ENCODE data around the gene PHYHIPL.

The PHYHIPL gene

GRCh38 chr10:59176241-59177030, at the start of gene PHYHIPL:
Gene PHYHIPL (plus strand): TSS chr10:59176643. CDS start chr10:59176854, 211 bp downstream.
- Histone ChIP-seq H3K27ac (ENCODE audit: low read depth, low read length) (no peak within 1 kb of the TSS), H3K4me3 (ENCODE audit: low read depth, low read length) (peak within 1 kb of the TSS; percentile 55), H3K4me1 (ENCODE audit: control insufficient read depth, insufficient read depth, low read length) (0 out of 2 replicates have a peak, but pooled peaks cover 3% of the 10 kb centered on the region), H3K27me3 (ENCODE audit: control insufficient read depth, insufficient read depth, low read length) (peaks cover 41% of the 10 kb centered on the region), H3K9me3 (ENCODE audit: control insufficient read depth, insufficient read depth, low read length) (peaks cover 2% of the 10 kb centered on the region; the same call in 1 of the 2 replicates), H3K36me3 (ENCODE audit: control insufficient read depth, insufficient read depth, low read length) (no peaks in the 10 kb centered on the region), H3K9ac (ENCODE audit: low read depth, low read length) (no peak within 1 kb of the TSS)

GRCh38 chr10:59126991-59127390, 49.5 kb upstream of the PHYHIPL start:
- Histone ChIP-seq H3K4me1 (ENCODE audit: control insufficient read depth, insufficient read depth, low read length) (no peaks in the 10 kb centered on the region), H3K27me3 (ENCODE audit: control insufficient read depth, insufficient read depth, low read length) (no peaks in the 10 kb centered on the region), H3K27ac (ENCODE audit: low read depth, low read length) (no peak overlapping the region), H3K4me3 (ENCODE audit: low read depth, low read length) (no peak overlapping the region), H3K36me3 (ENCODE audit: control insufficient read depth, insufficient read depth, low read length) (no peaks in the 10 kb centered on the region), H3K9me3 (ENCODE audit: control insufficient read depth, insufficient read depth, low read length) (no peaks in the 10 kb centered on the region), H3K9ac (ENCODE audit: low read depth, low read length) (no peak overlapping the region)

- Histone ChIP-seq H3K36me3 (ENCODE audit: control insufficient read depth, insufficient read depth, low read length) (no peaks in the 10 kb centered on the region), H3K4me1 (ENCODE audit: control insufficient read depth, insufficient read depth, low read length) (no peaks in the 10 kb centered on the region), H3K4me3 (ENCODE audit: low read depth, low read length) (no peak overlapping the region), H3K27me3 (ENCODE audit: control insufficient read depth, insufficient read depth, low read length) (no peaks in the 10 kb centered on the region), H3K9me3 (ENCODE audit: control insufficient read depth, insufficient read depth, low read length) (no peaks in the 10 kb centered on the region), H3K9ac (ENCODE audit: low read depth, low read length) (no peak overlapping the region), H3K27ac (ENCODE audit: low read depth, low read length) (no peak overlapping the region)
Measured at GRCh38 chr10:59127991-59128390, 48.5 kb upstream of the PHYHIPL start.

GRCh38 chr10:59129867-59130266, 46.6 kb upstream of the PHYHIPL start:
- H3K9me3 ChIP-seq (ENCODE audit: control insufficient read depth, insufficient read depth, low read length), result no peaks in the 10 kb centered on the region
- H3K27me3 ChIP-seq (ENCODE audit: control insufficient read depth, insufficient read depth, low read length), result no peaks in the 10 kb centered on the region
- no peaks in the 10 kb centered on the region for H3K36me3 ChIP-seq (ENCODE audit: control insufficient read depth, insufficient read depth, low read length)
- no peak overlapping the region for H3K9ac ChIP-seq (ENCODE audit: low read depth, low read length)
- no peaks in the 10 kb centered on the region for H3K4me1 ChIP-seq (ENCODE audit: control insufficient read depth, insufficient read depth, low read length)
- H3K27ac ChIP-seq (ENCODE audit: low read depth, low read length), result no peak overlapping the region
- no peak overlapping the region for H3K4me3 ChIP-seq (ENCODE audit: low read depth, low read length)

- Histone ChIP-seq H3K27me3 (ENCODE audit: control insufficient read depth, insufficient read depth, low read length) (no peaks in the 10 kb centered on the region), H3K9ac (ENCODE audit: low read depth, low read length) (no peak overlapping the region), H3K4me3 (ENCODE audit: low read depth, low read length) (no peak overlapping the region), H3K27ac (ENCODE audit: low read depth, low read length) (no peak overlapping the region), H3K4me1 (ENCODE audit: control insufficient read depth, insufficient read depth, low read length) (no peaks in the 10 kb centered on the region), H3K9me3 (ENCODE audit: control insufficient read depth, insufficient read depth, low read length) (no peaks in the 10 kb centered on the region), H3K36me3 (ENCODE audit: control insufficient read depth, insufficient read depth, low read length) (no peaks in the 10 kb centered on the region)
Measured at GRCh38 chr10:59131666-59132065, 44.8 kb upstream of the PHYHIPL start.

- no peaks in the 10 kb centered on the region for H3K9me3 ChIP-seq (ENCODE audit: control insufficient read depth, insufficient read depth, low read length)
- H3K27ac ChIP-seq (ENCODE audit: low read depth, low read length), result no peak overlapping the region
- no peaks in the 10 kb centered on the region for H3K27me3 ChIP-seq (ENCODE audit: control insufficient read depth, insufficient read depth, low read length)
- H3K4me3 ChIP-seq (ENCODE audit: low read depth, low read length), result no peak overlapping the region
- no peaks in the 10 kb centered on the region for H3K36me3 ChIP-seq (ENCODE audit: control insufficient read depth, insufficient read depth, low read length)
- no peak overlapping the region for H3K9ac ChIP-seq (ENCODE audit: low read depth, low read length)
- H3K4me1 ChIP-seq (ENCODE audit: control insufficient read depth, insufficient read depth, low read length), result no peaks in the 10 kb centered on the region
Measured at GRCh38 chr10:59133841-59134593, 42.4 kb upstream of the PHYHIPL start.

GRCh38 chr10:59134785-59135184, 41.7 kb upstream of the PHYHIPL start:
- H3K27ac ChIP-seq (ENCODE audit: low read depth, low read length), result no peak overlapping the region
- no peaks in the 10 kb centered on the region for H3K27me3 ChIP-seq (ENCODE audit: control insufficient read depth, insufficient read depth, low read length)
- no peak overlapping the region for H3K4me3 ChIP-seq (ENCODE audit: low read depth, low read length)
- H3K9me3 ChIP-seq (ENCODE audit: control insufficient read depth, insufficient read depth, low read length), result no peaks in the 10 kb centered on the region
- no peaks in the 10 kb centered on the region for H3K36me3 ChIP-seq (ENCODE audit: control insufficient read depth, insufficient read depth, low read length)
- H3K4me1 ChIP-seq (ENCODE audit: control insufficient read depth, insufficient read depth, low read length), result no peaks in the 10 kb centered on the region
- H3K9ac ChIP-seq (ENCODE audit: low read depth, low read length), result no peak overlapping the region

GRCh38 chr10:59135275-59135674, 41.2 kb upstream of the PHYHIPL start:
- Histone ChIP-seq H3K9ac (ENCODE audit: low read depth, low read length) (no peak overlapping the region), H3K27me3 (ENCODE audit: control insufficient read depth, insufficient read depth, low read length) (no peaks in the 10 kb centered on the region), H3K27ac (ENCODE audit: low read depth, low read length) (no peak overlapping the region)

GRCh38 chr10:59138052-59138451, 38.4 kb upstream of the PHYHIPL start:
- no peaks in the 10 kb centered on the region for H3K36me3 ChIP-seq (ENCODE audit: control insufficient read depth, insufficient read depth, low read length)

More at GRCh38 chr10:59135275-59135674, 41.2 kb upstream of the PHYHIPL start:
- Histone ChIP-seq H3K4me3 (ENCODE audit: low read depth, low read length) (no peak overlapping the region), H3K9me3 (ENCODE audit: control insufficient read depth, insufficient read depth, low read length) (no peaks in the 10 kb centered on the region), H3K36me3 (ENCODE audit: control insufficient read depth, insufficient read depth, low read length) (no peaks in the 10 kb centered on the region), H3K4me1 (ENCODE audit: control insufficient read depth, insufficient read depth, low read length) (no peaks in the 10 kb centered on the region)

GRCh38 chr10:59143544-59143943, 32.9 kb upstream of the PHYHIPL start:
- H3K27me3 ChIP-seq (ENCODE audit: control insufficient read depth, insufficient read depth, low read length), result no peaks in the 10 kb centered on the region
- no peaks in the 10 kb centered on the region for H3K4me1 ChIP-seq (ENCODE audit: control insufficient read depth, insufficient read depth, low read length)
- no peaks in the 10 kb centered on the region for H3K36me3 ChIP-seq (ENCODE audit: control insufficient read depth, insufficient read depth, low read length)

More at GRCh38 chr10:59138052-59138451, 38.4 kb upstream of the PHYHIPL start:
- Histone ChIP-seq H3K9me3 (ENCODE audit: control insufficient read depth, insufficient read depth, low read length) (no peaks in the 10 kb centered on the region), H3K4me1 (ENCODE audit: control insufficient read depth, insufficient read depth, low read length) (no peaks in the 10 kb centered on the region), H3K4me3 (ENCODE audit: low read depth, low read length) (no peak overlapping the region), H3K9ac (ENCODE audit: low read depth, low read length) (no peak overlapping the region), H3K27ac (ENCODE audit: low read depth, low read length) (no peak overlapping the region), H3K27me3 (ENCODE audit: control insufficient read depth, insufficient read depth, low read length) (no peaks in the 10 kb centered on the region)

GRCh38 chr10:59148701-59149100, 27.7 kb upstream of the PHYHIPL start:
- H3K9ac ChIP-seq (ENCODE audit: low read depth, low read length), result no peak overlapping the region

More at GRCh38 chr10:59143544-59143943, 32.9 kb upstream of the PHYHIPL start:
- no peak overlapping the region for H3K27ac ChIP-seq (ENCODE audit: low read depth, low read length)
- H3K4me3 ChIP-seq (ENCODE audit: low read depth, low read length), result no peak overlapping the region
- H3K9ac ChIP-seq (ENCODE audit: low read depth, low read length), result no peak overlapping the region
- H3K9me3 ChIP-seq (ENCODE audit: control insufficient read depth, insufficient read depth, low read length), result no peaks in the 10 kb centered on the region

More at GRCh38 chr10:59148701-59149100, 27.7 kb upstream of the PHYHIPL start:
- no peaks in the 10 kb centered on the region for H3K27me3 ChIP-seq (ENCODE audit: control insufficient read depth, insufficient read depth, low read length)
- no peak overlapping the region for H3K27ac ChIP-seq (ENCODE audit: low read depth, low read length)
- H3K36me3 ChIP-seq (ENCODE audit: control insufficient read depth, insufficient read depth, low read length), result no peaks in the 10 kb centered on the region
- H3K9me3 ChIP-seq (ENCODE audit: control insufficient read depth, insufficient read depth, low read length), result no peaks in the 10 kb centered on the region
- no peak overlapping the region for H3K4me3 ChIP-seq (ENCODE audit: low read depth, low read length)
- no peaks in the 10 kb centered on the region for H3K4me1 ChIP-seq (ENCODE audit: control insufficient read depth, insufficient read depth, low read length)

Measured in HUES48 (cell line).